GM21619 (cell line): ENCODE measurements around the gene UNC13A.

Experiments
- ATAC-seq: cut with Tn5 transposase; IDR thresholded peaks from one replicate; pipeline ENCODE4 v1.9.1; 2021; ENCODE audit not compliant: unreplicated experiment

The UNC13A gene

GRCh38 chr19:17687857-17688784, at the start of gene UNC13A:
Gene UNC13A, minus strand, starts transcription at chr19:17688354. Its CDS starts 155 bp downstream, at chr19:17688199.
- no peak for ATAC-seq

- no peak for ATAC-seq
Measured at GRCh38 chr19:17737690-17738153, 49.6 kb upstream of the UNC13A start.

- ATAC-seq = no peak
Measured at GRCh38 chr19:17735410-17735809, 47.3 kb upstream of the UNC13A start.

GRCh38 chr19:17734146-17734545, 46.0 kb upstream of the UNC13A start:
- ATAC-seq = no peak

GRCh38 chr19:17733127-17733526, 45.0 kb upstream of the UNC13A start:
- no peak for ATAC-seq

GRCh38 chr19:17727843-17728242, 39.7 kb upstream of the UNC13A start:
- no peak for ATAC-seq

- no peak for ATAC-seq
Measured at GRCh38 chr19:17726964-17727773, 39.0 kb upstream of the UNC13A start.

- no peak for ATAC-seq
Measured at GRCh38 chr19:17726136-17726741, 38.1 kb upstream of the UNC13A start.

- no peak for ATAC-seq
Measured at GRCh38 chr19:17725422-17726078, 37.4 kb upstream of the UNC13A start.

- ATAC-seq = no peak
Measured at GRCh38 chr19:17724655-17725054, 36.5 kb upstream of the UNC13A start.

GRCh38 chr19:17722655-17723240, 34.6 kb upstream of the UNC13A start:
- ATAC-seq = no peak

- ATAC-seq = no peak
Measured at GRCh38 chr19:17721821-17722220, 33.7 kb upstream of the UNC13A start.

- no peak for ATAC-seq
Measured at GRCh38 chr19:17721111-17721628, 33.0 kb upstream of the UNC13A start.

- no peak for ATAC-seq
Measured at GRCh38 chr19:17720440-17720839, 32.3 kb upstream of the UNC13A start.

GRCh38 chr19:17719730-17720400, 31.7 kb upstream of the UNC13A start:
- no peak for ATAC-seq

- ATAC-seq = peak; percentile 69
Measured at GRCh38 chr19:17718947-17719711, 31.0 kb upstream of the UNC13A start, which contains the start of gene MAP1S. Gene MAP1S, plus strand, starts transcription at chr19:17719480. Its CDS starts 23 bp downstream, at chr19:17719503.

GRCh38 chr19:17718550-17718946, 30.4 kb upstream of the UNC13A start:
- no peak for ATAC-seq

- ATAC-seq = no peak
Measured at GRCh38 chr19:17716309-17716929, 28.3 kb upstream of the UNC13A start.
